Endothelial cell of umbilical vein (primary cell): ENCODE measurements around the gene TBC1D9B. TPM values are rescaled to one million over a fixed set of nuclear protein-coding genes. Genes with fewer than 3 reads are reported as not detected.

Source experiments
- BruUV-seq: library from RNA; stranded (reverse); fragments of 400-500 nt; replicated peaks from 2 replicates; lab custom pipeline; 2021; lab: Mats Ljungman, UMichigan
- CTCF ChIA-PET: fragments of 300-600, 350-600 bp; sonication (Branson Sonifier 250); formaldehyde crosslinking; loops from one replicate; lab custom pipeline; 2021; ENCODE audit warnings: antibody characterized with exemption, inconsistent platforms; lab: Charles Lee
- POLR2A ChIA-PET: fragments of 300-600, 350-600 bp; sonication (Branson Sonifier 250); formaldehyde crosslinking; loops from one replicate; lab custom pipeline; 2021; ENCODE audit warnings: antibody characterized with exemption, inconsistent platforms; lab: Charles Lee
- DNase-seq: peaks from one replicate; pipeline ENCODE4 v3.0.0-alpha.2; 2011; ENCODE audit warnings: low read depth, low spot score
- FAIRE-seq: peaks from 2 replicates; lab custom pipeline; 2011; peaks lifted over from hg19 to GRCh38; lab: Jason Lieb, UNC
- H2AFZ ChIP-seq: 2 replicates; pipeline ENCODE4 v1.6.0; 2012; ENCODE audit warnings: low read depth, low read length, control low read depth, inconsistent platforms
- H3K27ac ChIP-seq: 2 replicates; pipeline ENCODE4 v1.5.1; 2011; ENCODE audit warnings: low read depth, mild to moderate bottlenecking, control low read depth, low read length, moderate library complexity; ENCODE audit not compliant: insufficient read depth
- H3K27me3 ChIP-seq, 2 experiments: 2 replicates each; pipeline versions ENCODE4 v1.6.0 to v1.6.1; 2011; ENCODE audit warnings: low read length in 2 of 2, mixed read lengths in 1 of 2; ENCODE audit not compliant: control insufficient read depth in 2 of 2, insufficient read depth in 2 of 2
- H3K36me3 ChIP-seq, 2 experiments: 2 replicates in 1 of 2; 3 replicates in 1 of 2; pipeline ENCODE4 v1.5.1; 2011; ENCODE audit warnings: low read length in 2 of 2, mild to moderate bottlenecking in 1 of 2, moderate library complexity in 1 of 2; ENCODE audit not compliant: control insufficient read depth in 2 of 2, insufficient read depth in 2 of 2; ENCODE audit errors: extremely low read depth in 1 of 2
- H3K4me1 ChIP-seq: 3 replicates; pipeline ENCODE4 v1.5.1; 2011; ENCODE audit warnings: mild to moderate bottlenecking, low read length; ENCODE audit not compliant: control insufficient read depth, insufficient read depth; ENCODE audit errors: extremely low read depth
- H3K4me2 ChIP-seq: 2 replicates; pipeline ENCODE4 v1.6.1; 2011; ENCODE audit warnings: low read length, control low read depth, mixed read lengths; ENCODE audit not compliant: insufficient read depth
- H3K4me3 ChIP-seq, 3 experiments: fragments of 200-600 bp in 1 of 3; sonication (generic), shearing (Covaris generic) in 1 of 3; replicated peaks in 1 of 3; 2 replicates each; pipeline ENCODE4 v1.5.1; 2011 to 2016; ENCODE audit warnings: control low read depth in 3 of 3, low read length in 3 of 3, mild to moderate bottlenecking in 2 of 3, inconsistent platforms in 1 of 3, low read depth in 1 of 3, moderate library complexity in 1 of 3; ENCODE audit not compliant: insufficient read depth in 1 of 3
- H3K79me2 ChIP-seq: 2 replicates; pipeline ENCODE4 v1.6.0; 2012; ENCODE audit warnings: low read length, inconsistent platforms; ENCODE audit not compliant: control insufficient read depth, insufficient read depth
- H3K9ac ChIP-seq: replicated peaks from 2 replicates; pipeline ENCODE3; 2011; ENCODE audit warnings: low read length, control low read depth; ENCODE audit not compliant: insufficient read depth; ENCODE audit errors: extremely low read depth
- H3K9me1 ChIP-seq: replicated peaks from 3 replicates; pipeline ENCODE4 v1.6.0; 2011; ENCODE audit warnings: mild to moderate bottlenecking, low read length; ENCODE audit not compliant: control insufficient read depth, insufficient read depth; ENCODE audit errors: extremely low read depth
- H3K9me3 ChIP-seq: replicated peaks from 2 replicates; pipeline ENCODE4 v1.5.1; 2012; ENCODE audit warnings: low read length, inconsistent platforms; ENCODE audit not compliant: control insufficient read depth, insufficient read depth
- H4K20me1 ChIP-seq: replicated peaks from 2 replicates; pipeline ENCODE3; 2011; ENCODE audit warnings: mild to moderate bottlenecking, low read length; ENCODE audit not compliant: control insufficient read depth, insufficient read depth; ENCODE audit errors: extremely low read depth
- CTCF ChIP-seq, 2 donors: IDR thresholded peaks; 1 replicate in 1 of 2; 2 replicates in 1 of 2; pipeline ENCODE4 v1.5.1; 2011; ENCODE audit warnings: low read length in 2 of 2, mild to moderate bottlenecking in 2 of 2, moderate library complexity in 2 of 2, control low read depth in 1 of 2, inconsistent platforms in 1 of 2, low read depth in 1 of 2; ENCODE audit not compliant: insufficient read depth in 1 of 2; ENCODE audit errors: extremely low read depth in 1 of 2
- FOS ChIP-seq: IDR thresholded peaks from 2 replicates; pipeline ENCODE4 v1.6.1; 2011; ENCODE audit warnings: mild to moderate bottlenecking, low read length, moderate library complexity, borderline replicate concordance; ENCODE audit not compliant: insufficient read depth
- GATA2 ChIP-seq: IDR thresholded peaks from 2 replicates; pipeline ENCODE4 v1.7.0; 2011; ENCODE audit warnings: low read depth, mild to moderate bottlenecking, moderate library complexity, mixed read lengths, low read length; ENCODE audit not compliant: insufficient read length, insufficient read depth
- JUN ChIP-seq: IDR thresholded peaks from 2 replicates; pipeline ENCODE4 v1.6.1; 2011; ENCODE audit warnings: borderline replicate concordance, low read depth; ENCODE audit not compliant: insufficient read length, insufficient read depth
- MAX ChIP-seq: IDR thresholded peaks from 2 replicates; pipeline ENCODE4 v1.6.1; 2011; ENCODE audit not compliant: insufficient read depth, insufficient read length
- MYC ChIP-seq: IDR thresholded peaks from one replicate; pipeline ENCODE4 v1.6.1; 2011; ENCODE audit warnings: mild to moderate bottlenecking, low read depth, low read length
- POLR2A ChIP-seq: IDR thresholded peaks from 2 replicates; pipeline ENCODE4 v1.6.1; 2012; ENCODE audit warnings: low read depth, mild to moderate bottlenecking, control low read depth, low read length
- POLR2AphosphoS5 ChIP-seq: IDR thresholded peaks from 2 replicates; pipeline ENCODE4 v1.6.1; 2012; ENCODE audit warnings: low read depth, mild to moderate bottlenecking, control low read depth, low read length, moderate library complexity; ENCODE audit not compliant: insufficient read depth
- dilution Hi-C: fragments of 300-500 bp; cut with MboI; formaldehyde crosslinking; loops from one replicate; pipeline ENCODE4 v1.15.0; 2019; ENCODE audit warnings: low sequenced_read_pairs; ENCODE audit not compliant: extremely low pct_ligation_motif_present
- intact Hi-C: fragments of 100-400 bp; cut with micrococcal nuclease; formaldehyde crosslinking; loops from one replicate; pipeline ENCODE4 v1.10.0; 2022
- polyA plus RNA-seq, 4 experiments: library from polyadenylated mRNA; depleted of rRNA in 3 of 4; stranded (reverse) in 3 of 4; unstranded in 1 of 4; fragments of >200 nt; gene quantifications; 2 replicates each; pipeline versions ENCODE4 v1.2.1 to v1.2.3, GENCODE V29; 2011 to 2012; ENCODE audit warnings: missing spikeins in 1 of 4
- total RNA-seq: library from RNA; stranded (reverse); gene quantifications from 2 replicates; pipeline ENCODE4 v1.2.3, GENCODE V29; 2021

TBC1D9B gene
- total and polyA plus RNA-seq, 2 donors (not counting 3 experiments of a cell fraction or from before 2014, with no cell fraction given) = 82.8 to 150 TPM

- H3K36me3 ChIP-seq = peaks cover 7 to 11% of the 10 kb centered on the region in 2 experiments
- peak overlapping the region; percentile 96 for H3K27ac ChIP-seq
- CTCF ChIA-PET = interaction anchor here (1.8 to 2.6 kb wide), 3 partner anchors 17 to 56 kb away, joined by 5 to 21 read pairs (median 10); no protein-coding TSS in a partner anchor
- POLR2A ChIA-PET = no interaction called here
- H3K4me2 ChIP-seq = no peak overlapping the region
- BruUV-seq = no TSS peak
- peak overlapping the region in 1 of 3 experiments; percentile 9 for H3K4me3 ChIP-seq
- peak; percentile 94 for FAIRE-seq
- peaks cover 37% of the 10 kb centered on the region for H3K4me1 ChIP-seq
- H3K9me1 ChIP-seq = no peaks in the 10 kb centered on the region
- peaks cover 5% of the 10 kb centered on the region for H4K20me1 ChIP-seq
- peak overlapping the region; percentile 4 for H2AFZ ChIP-seq
- dilution Hi-C loops (no loop called here), intact Hi-C loops (loop anchor here (1.0 to 5.0 kb wide), 2 partner anchors 12 to 197 kb away; partner anchors contain the start of gene HNRNPH1)
- H3K9ac ChIP-seq = peak overlapping the region; percentile 70
- DNase-seq = peak; percentile 95
- H3K79me2 ChIP-seq = peaks cover 32% of the 10 kb centered on the region
- TF ChIP-seq CTCF (IDR thresholded peaks at IDR 0.05; ENCODE audit: extremely low read depth in 1 of 2, insufficient read depth in 1 of 2, low read depth in 1 of 2, low read length in 2 of 2) (no peak), FOS (peak; percentile 81), POLR2A (peak; percentile 26), JUN (peak; percentile 41), MAX (no peak), POLR2AphosphoS5 (peak; percentile 90), MYC (no peak), GATA2 (no peak)
- no peaks in the 10 kb centered on the region for H3K27me3 ChIP-seq
- H3K9me3 ChIP-seq = no peaks in the 10 kb centered on the region
Measured at GRCh38 chr5:179818746-179819295, 88.9 kb downstream of the TBC1D9B start.
